ENCODE measurements around the gene DLG4. TPM values are rescaled to one million over a fixed set of nuclear protein-coding genes. Genes with fewer than 3 reads are reported as not detected.

The DLG4 gene
- total and polyA plus RNA-seq, 3 donors from 2014 or later: 26.3 to 49.8 (median 45.9) TPM

DNA sequence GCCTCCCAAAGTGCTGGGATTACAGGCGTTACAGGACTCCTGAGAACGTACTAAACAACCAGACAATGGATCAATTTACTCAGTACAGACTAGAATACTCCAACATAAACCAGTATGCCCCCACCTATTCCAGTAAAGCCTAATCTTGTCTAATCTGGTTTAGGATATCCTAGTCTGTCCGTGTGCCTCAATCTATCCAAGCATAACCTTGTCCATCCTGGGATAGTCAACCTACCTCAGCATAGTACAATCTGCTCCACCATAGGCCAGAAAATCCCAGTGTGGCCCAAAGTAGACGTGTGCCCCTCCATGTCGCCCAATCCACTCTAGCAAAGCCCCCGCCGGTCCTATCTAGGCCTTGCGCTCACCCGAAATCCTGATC is 14.1 kb upstream of the DLG4 start:
- 0 to 2% methylated on average over 9 of the region's 9 CpGs for WGBS, 2 donors
- H3K4me3 ChIP-seq: peak overlapping the region; percentile 90 to 93
- intact Hi-C loops (cut with DNase I; ENCODE audit: low total_unique reads): no loop called here
- peaks cover 41% of the 10 kb centered on the region for H3K4me1 ChIP-seq
- TF ChIP-seq POLR2A (IDR thresholded peaks at IDR 0.05): no peak
- TF ChIP-seq CTCF (IDR thresholded peaks at IDR 0.05): no peak
- no peaks in the 10 kb centered on the region for H3K36me3 ChIP-seq (ENCODE audit: low read depth, missing control alignments)
- no peak for DNase-seq
- peak overlapping the region; percentile 91 to 97 for H3K27ac ChIP-seq
- no peaks in the 10 kb centered on the region for H3K9me3 ChIP-seq
- no peaks in the 10 kb centered on the region for H3K27me3 ChIP-seq

- Histone ChIP-seq H3K27me3 (no peaks in the 10 kb centered on the region), H3K27ac (no peak overlapping the region), H3K36me3 (ENCODE audit: low read depth, missing control alignments) (no peaks in the 10 kb centered on the region), H3K9me3 (no peaks in the 10 kb centered on the region), H3K4me3 (no peak overlapping the region), H3K4me1 (peaks cover 35% of the 10 kb centered on the region)
- TF ChIP-seq POLR2A (IDR thresholded peaks at IDR 0.05): no peak
- no peak for TF ChIP-seq CTCF (IDR thresholded peaks at IDR 0.05)
- 63 to 78% methylated on average over 5 of the region's 5 CpGs for WGBS, 2 donors
- DNase-seq: no peak
- intact Hi-C loops (cut with DNase I; ENCODE audit: low total_unique reads): no loop called here
These were observed 12.5 kb upstream of the DLG4 start for GRCh38 chr17:7232114-7232513.

DNA sequence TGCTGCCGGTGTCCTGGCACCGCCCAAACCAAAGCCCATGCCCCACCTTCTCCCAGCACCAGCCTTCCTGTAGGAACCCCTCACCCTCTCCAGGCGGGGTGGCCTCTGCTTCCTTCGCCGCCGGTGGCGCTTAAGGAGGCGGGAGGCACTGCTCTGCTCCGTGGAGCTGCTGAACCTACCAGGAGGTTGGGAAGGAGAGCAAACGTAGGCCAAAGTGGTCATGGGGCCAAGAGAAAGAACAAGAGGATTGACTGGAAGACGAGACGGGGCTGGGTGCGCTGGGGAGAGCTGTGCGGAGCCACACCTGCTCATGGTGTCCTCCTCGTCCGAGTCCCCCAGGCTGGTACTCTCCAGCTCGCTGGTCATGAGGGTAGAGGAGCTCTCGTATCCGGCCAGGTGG is 9.9 kb upstream of the DLG4 start:
- no peak overlapping the region for H3K27ac ChIP-seq
- intact Hi-C loops (cut with DNase I; ENCODE audit: low total_unique reads): no loop called here
- no peak for DNase-seq
- no peaks in the 10 kb centered on the region for H3K36me3 ChIP-seq (ENCODE audit: low read depth, missing control alignments)
- no peak overlapping the region for H3K4me3 ChIP-seq
- 91 to 94% methylated on average over 17 to 19 of the region's 19 CpGs for WGBS, 2 donors
- H3K9me3 ChIP-seq: no peaks in the 10 kb centered on the region
- TF ChIP-seq CTCF (IDR thresholded peaks at IDR 0.05) (no peak), POLR2A (IDR thresholded peaks at IDR 0.05) (no peak)
- H3K27me3 ChIP-seq: no peaks in the 10 kb centered on the region
- H3K4me1 ChIP-seq: peaks cover 19% of the 10 kb centered on the region

- Histone ChIP-seq H3K27me3 (no peaks in the 10 kb centered on the region), H3K4me1 (peaks cover 19% of the 10 kb centered on the region), H3K27ac (no peak overlapping the region), H3K4me3 (no peak overlapping the region), H3K36me3 (ENCODE audit: low read depth, missing control alignments) (no peaks in the 10 kb centered on the region), H3K9me3 (no peaks in the 10 kb centered on the region)
- DNase-seq: no peak
- 90 to 93% methylated on average over 14 of the region's 14 CpGs for WGBS, 2 donors
- intact Hi-C loops (cut with DNase I; ENCODE audit: low total_unique reads): no loop called here
- TF ChIP-seq CTCF (IDR thresholded peaks at IDR 0.05) (no peak), POLR2A (IDR thresholded peaks at IDR 0.05) (no peak)
These were observed 9.3 kb upstream of the DLG4 start for GRCh38 chr17:7228920-7229319.
